C4-2B (cell line): ENCODE results near the gene DIP2B.

Experiments
- H3K27ac ChIP-seq: fragments of 450-650 bp; 2 replicates; pipeline ENCODE4 v1.5.1; 2017
- CTCF ChIP-seq: fragments of 450-650 bp; conservative IDR thresholded peaks from 2 replicates; pipeline ENCODE4 v1.5.1; 2017; ENCODE audit warnings: mild to moderate bottlenecking
- ZFX ChIP-seq: fragments of 450-650 bp; IDR thresholded peaks from 2 replicates; pipeline ENCODE4 v1.6.1; 2017

DIP2B gene

GRCh38 chr12:50641566-50641965 is 136.8 kb downstream of the DIP2B start:
- no peak overlapping the region for H3K27ac ChIP-seq
- TF ChIP-seq ZFX: no peak
- no peak for TF ChIP-seq CTCF

GRCh38 chr12:50642035-50642451 is 137.3 kb downstream of the DIP2B start:
- TF ChIP-seq CTCF (no peak), ZFX (no peak)
- no peak overlapping the region for H3K27ac ChIP-seq

GRCh38 chr12:50642761-50643160 is 138.0 kb downstream of the DIP2B start:
- TF ChIP-seq CTCF (no peak), ZFX (no peak)
- H3K27ac ChIP-seq: no peak overlapping the region

GRCh38 chr12:50647031-50647430 is 142.2 kb downstream of the DIP2B start:
- TF ChIP-seq ZFX (no peak), CTCF (no peak)
- H3K27ac ChIP-seq: no peak overlapping the region

- no peak for TF ChIP-seq ZFX
- no peak for TF ChIP-seq CTCF
These were observed 142.7 kb downstream of the DIP2B start for GRCh38 chr12:50647479-50647878.

GRCh38 chr12:50650285-50650684 is 145.5 kb downstream of the DIP2B start:
- no peak overlapping the region for H3K27ac ChIP-seq
- TF ChIP-seq ZFX: no peak
- TF ChIP-seq CTCF: no peak

More at GRCh38 chr12:50647479-50647878, 142.7 kb downstream of the DIP2B start:
- no peak overlapping the region for H3K27ac ChIP-seq

GRCh38 chr12:50655374-50655921 is 150.7 kb downstream of the DIP2B start:
- H3K27ac ChIP-seq: no peak overlapping the region
- TF ChIP-seq CTCF (no peak), ZFX (no peak)
